Transverse colon (tissue), 4 donors: ENCODE measurements around the gene FLOT1. TPM values are rescaled to one million over a fixed set of nuclear protein-coding genes. Genes with fewer than 3 reads are reported as not detected.

ENCODE experiments used
- DNase-seq: peaks from one replicate; pipeline ENCODE4 v3.0.0-alpha.2; 2019
- H3K27ac ChIP-seq, 4 donors: fragments of 200-600 bp; sonication (generic); 2 replicates each; pipeline ENCODE4 v1.5.1; 2016 to 2018; ENCODE audit warnings: inconsistent platforms in 4 of 4
- H3K27me3 ChIP-seq: fragments of 200-600 bp; sonication (generic); 2 replicates; pipeline ENCODE4 v1.5.1; 2017; ENCODE audit warnings: inconsistent platforms
- H3K36me3 ChIP-seq, 4 donors: fragments of 200-600 bp; sonication (generic); 2 replicates each; pipeline ENCODE4 v1.5.1; 2017 to 2019; ENCODE audit warnings: inconsistent platforms in 4 of 4
- H3K4me1 ChIP-seq, 4 donors: fragments of 200-600 bp; sonication (generic); 2 replicates each; pipeline ENCODE4 v1.5.1; 2017 to 2020; ENCODE audit warnings: inconsistent platforms in 4 of 4
- H3K4me3 ChIP-seq, 4 donors: fragments of 200-600 bp; sonication (generic); 1 replicate in 1 of 4; 2 replicates in 3 of 4; pipeline versions ENCODE4 v1.5.1 to v1.6.1; 2017 to 2019; ENCODE audit warnings: inconsistent platforms in 4 of 4
- H3K9me3 ChIP-seq, 2 donors: fragments of 200-600 bp; sonication (generic); 2 replicates each; pipeline ENCODE4 v1.5.1; 2017 to 2019; ENCODE audit warnings: inconsistent platforms in 2 of 2
- EP300 ChIP-seq: sonication (generic); formaldehyde crosslinking; IDR thresholded peaks from one replicate; pipeline ENCODE4 v1.6.1; 2017; ENCODE audit warnings: antibody characterized with exemption, low read depth
- POLR2A ChIP-seq: fragments of 450-650 bp; IDR thresholded peaks from one replicate; pipeline ENCODE4 v1.6.1; 2016; ENCODE audit warnings: antibody characterized with exemption, mild to moderate bottlenecking, moderate library complexity
- POLR2AphosphoS5 ChIP-seq, 3 donors: sonication (generic); formaldehyde crosslinking; IDR thresholded peaks; one replicate each; pipeline ENCODE4 v1.6.1; 2016; ENCODE audit warnings: antibody characterized with exemption in 3 of 3
- WGBS, 2 donors: methylation state at CpG; one replicate each; pipeline ENCODE4 v1.1.5; 2018; ENCODE audit warnings: low coverage in 1 of 2; 5-methylcytosine and 5-hydroxymethylcytosine counted together
- in situ Hi-C, 4 donors: fragments of 200-750 bp; cut with MboI; loops; one replicate each; pipeline versions ENCODE4 v1.15.0 to v1.15.1; 2017; ENCODE audit warnings: low sequenced_read_pairs in 3 of 4, low pct_ligation_motif_present in 1 of 4, low pct_unique_long_range_greater_than_20kb in 1 of 4
- intact Hi-C: fragments of 100-400 bp; cut with DNase I; formaldehyde crosslinking; loops from one replicate; pipeline ENCODE4 v1.15.1; 2023; ENCODE audit warnings: low total_unique reads
- total RNA-seq, 4 donors: library from RNA; depleted of rRNA; stranded (reverse); fragments of >200 nt; gene quantifications; one replicate each; pipeline ENCODE4 v1.1.0, GENCODE V29; 2016
- TF ChIP-seq, protein P1 (sequence below), 5 experiments: fragments of 200-600 bp in 3 of 5; fragments of 450-650 bp in 2 of 5; sonication (generic) in 3 of 5; IDR thresholded peaks; 1 replicate in 2 of 5; 2 replicates in 3 of 5; pipeline ENCODE4 v1.5.1; 2016 to 2017; ENCODE audit warnings: antibody characterized with exemption in 5 of 5, inconsistent platforms in 3 of 5, mild to moderate bottlenecking in 2 of 5, moderate library complexity in 1 of 5

FLOT1 gene
- total RNA-seq, 4 donors from 2014 or later = 123 to 146 (median 139) TPM

DNA sequence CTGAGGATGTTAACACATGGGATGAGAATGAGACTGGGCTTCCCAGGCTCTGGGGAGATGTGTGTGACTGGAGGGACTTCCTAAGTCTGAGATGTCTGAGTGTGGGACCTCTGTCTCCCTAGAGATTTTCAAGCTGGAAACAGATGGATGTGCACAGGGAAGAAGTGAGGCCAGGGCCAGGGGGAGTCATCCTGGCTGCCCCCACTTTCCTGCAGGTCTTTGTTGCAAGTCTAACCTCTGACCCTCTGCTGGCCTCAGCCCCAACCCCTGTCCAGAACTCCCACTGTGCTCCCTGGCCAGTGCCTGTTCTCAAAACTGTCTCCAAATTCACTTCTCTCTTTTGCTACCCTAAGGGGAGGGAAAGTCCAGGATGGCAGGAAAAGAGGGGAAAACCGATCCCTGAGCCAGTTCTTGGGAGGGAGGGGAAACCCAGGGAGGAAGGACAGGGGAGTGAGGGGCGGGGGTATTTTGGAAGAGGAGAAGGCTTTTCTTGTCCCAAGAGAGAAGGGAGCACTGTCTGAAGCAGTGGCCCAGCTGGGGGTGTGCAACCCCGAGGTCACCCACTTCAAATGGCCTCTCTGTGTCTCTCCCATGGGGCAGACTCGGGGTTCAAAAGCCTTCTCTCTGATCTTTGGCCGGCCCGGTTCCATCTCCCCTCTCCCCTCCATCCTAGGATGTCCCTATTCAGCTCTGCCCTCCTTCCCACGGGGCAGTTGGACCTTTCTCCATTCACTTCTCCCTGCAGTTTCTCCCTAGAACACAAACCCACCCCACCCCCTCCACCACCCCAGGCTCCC, 59.1 kb downstream of the FLOT1 start:
- in situ Hi-C loops = loop anchor here in 2 of 4 donors (5.0 kb wide), 2 partner anchors 34 to 39 kb away; partner anchors contain the start of genes MDC1 (in 1 of the 2) and TUBB (in 1 of the 2)
- no peaks in the 10 kb centered on the region for H3K36me3 ChIP-seq
- 44% methylated on average over 7 of the region's 7 CpGs; no CpG with 5 or more reads in 1 of the 2 donors for WGBS, 2 donors

DNA sequence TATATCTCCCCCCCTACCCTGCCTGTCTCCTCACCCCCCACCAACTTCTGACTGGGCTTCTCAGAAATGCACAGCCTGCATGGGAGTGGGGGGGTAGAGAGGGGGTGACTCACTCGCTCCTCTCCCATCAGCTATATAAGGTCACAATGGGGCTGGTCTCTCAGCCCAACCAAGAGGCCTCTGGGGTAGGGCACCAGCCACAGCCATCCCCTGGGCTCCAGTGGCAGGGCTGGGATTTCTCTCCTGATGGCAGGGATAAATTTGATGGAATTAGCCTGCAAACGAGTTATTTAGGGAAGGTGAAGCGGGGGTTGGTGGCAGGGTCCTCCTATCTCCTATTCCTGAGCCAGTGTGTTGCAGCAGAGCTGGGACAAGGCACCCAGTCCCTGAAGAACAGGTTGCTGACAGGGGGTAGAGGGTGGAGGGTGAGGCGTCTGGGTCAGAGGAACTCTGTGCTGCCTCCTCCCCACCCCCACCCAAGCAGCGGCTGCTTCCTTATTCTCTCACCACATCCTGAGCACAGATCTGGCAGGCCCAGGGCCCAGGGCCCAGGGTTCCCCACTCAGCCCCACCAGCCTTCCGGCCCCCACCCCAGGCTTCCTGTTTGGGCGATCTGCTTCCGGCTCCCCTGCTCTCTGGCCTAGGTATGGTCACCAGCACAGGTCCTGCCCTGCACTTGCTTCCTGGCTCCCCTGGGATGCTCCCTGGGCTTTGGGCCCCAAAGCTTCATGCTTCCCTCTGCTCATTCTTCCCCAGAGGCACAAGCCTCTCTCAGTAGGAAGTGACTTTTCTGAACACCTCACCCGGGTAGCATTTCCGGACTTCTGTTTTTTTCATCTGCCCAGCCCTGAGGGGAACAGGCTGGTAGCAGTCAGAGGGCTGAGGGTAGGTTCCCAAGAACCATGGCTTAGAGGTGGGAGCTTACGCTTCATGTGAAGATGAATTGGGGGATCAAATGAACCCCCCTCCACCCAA, 60.1 kb downstream of the FLOT1 start:
- intact Hi-C loops = loop anchor here (5.0 kb wide), 1 partner anchor 130 kb away; no protein-coding TSS in a partner anchor

More for the DNA sequence above, 59.1 kb downstream of the FLOT1 start:
- Histone ChIP-seq H3K4me1 (peaks cover 0 to 86% (median 44%) of the 10 kb centered on the region in 4 donors), H3K27ac (peak overlapping the region; percentile 93 to 99 (median 96)), H3K4me3 (peak overlapping the region; percentile 63 to 81 (median 68)), H3K9me3 (no peaks in the 10 kb centered on the region), H3K27me3 (no peaks in the 10 kb centered on the region)
- no peak for TF ChIP-seq POLR2A
- no peak for TF ChIP-seq EP300
- TF ChIP-seq POLR2AphosphoS5 (IDR thresholded peaks at IDR 0.05) = no peak
- TF ChIP-seq, protein P1, sequence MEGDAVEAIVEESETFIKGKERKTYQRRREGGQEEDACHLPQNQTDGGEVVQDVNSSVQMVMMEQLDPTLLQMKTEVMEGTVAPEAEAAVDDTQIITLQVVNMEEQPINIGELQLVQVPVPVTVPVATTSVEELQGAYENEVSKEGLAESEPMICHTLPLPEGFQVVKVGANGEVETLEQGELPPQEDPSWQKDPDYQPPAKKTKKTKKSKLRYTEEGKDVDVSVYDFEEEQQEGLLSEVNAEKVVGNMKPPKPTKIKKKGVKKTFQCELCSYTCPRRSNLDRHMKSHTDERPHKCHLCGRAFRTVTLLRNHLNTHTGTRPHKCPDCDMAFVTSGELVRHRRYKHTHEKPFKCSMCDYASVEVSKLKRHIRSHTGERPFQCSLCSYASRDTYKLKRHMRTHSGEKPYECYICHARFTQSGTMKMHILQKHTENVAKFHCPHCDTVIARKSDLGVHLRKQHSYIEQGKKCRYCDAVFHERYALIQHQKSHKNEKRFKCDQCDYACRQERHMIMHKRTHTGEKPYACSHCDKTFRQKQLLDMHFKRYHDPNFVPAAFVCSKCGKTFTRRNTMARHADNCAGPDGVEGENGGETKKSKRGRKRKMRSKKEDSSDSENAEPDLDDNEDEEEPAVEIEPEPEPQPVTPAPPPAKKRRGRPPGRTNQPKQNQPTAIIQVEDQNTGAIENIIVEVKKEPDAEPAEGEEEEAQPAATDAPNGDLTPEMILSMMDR (IDR thresholded peaks at IDR 0.05) = no peak
- no peak for DNase-seq
- intact Hi-C loops = loop anchor here (5.0 kb wide), 1 partner anchor 129 kb away; no protein-coding TSS in a partner anchor

DNA sequence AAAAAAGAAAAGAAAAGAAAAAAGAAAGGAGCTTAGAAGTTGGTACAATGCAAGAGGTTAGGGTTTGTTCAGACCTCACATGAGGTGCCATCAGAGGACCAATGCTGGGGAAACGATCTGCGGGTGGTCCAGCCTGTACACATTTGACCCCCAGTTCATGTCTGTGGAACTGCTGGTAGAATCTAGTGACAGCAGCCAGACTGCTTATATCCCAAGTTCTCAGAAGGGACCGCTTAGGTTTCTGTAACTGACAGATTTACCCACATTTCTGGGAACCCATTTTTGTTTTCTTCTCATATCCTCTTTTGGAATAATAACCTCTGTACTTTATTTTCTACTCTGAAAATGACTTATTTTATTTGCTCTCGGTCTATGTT, 60.7 kb downstream of the FLOT1 start:
- no peak for DNase-seq
- H3K27ac ChIP-seq = peak overlapping the region; percentile 93 to 99 (median 96)
- in situ Hi-C loops (loop anchor here in 2 of 4 donors (5.0 kb wide), 2 partner anchors 36 to 41 kb away; partner anchors contain the start of genes MDC1 (in 1 of the 2) and TUBB (in 1 of the 2)), intact Hi-C loops (loop anchor here (5.0 kb wide), 1 partner anchor 131 kb away; no protein-coding TSS in a partner anchor)
- H3K4me3 ChIP-seq = peak overlapping the region in 3 of 4 donors; percentile 63 to 72 (median 64)
- H3K4me1 ChIP-seq = peaks cover 0 to 77% (median 33%) of the 10 kb centered on the region in 4 donors
- peaks cover 0 to 4% (median 1%) of the 10 kb centered on the region in 4 donors for H3K36me3 ChIP-seq
- H3K9me3 ChIP-seq = no peaks in the 10 kb centered on the region
- no peak for TF ChIP-seq EP300
- TF ChIP-seq, protein P1 (IDR thresholded peaks at IDR 0.05) = no peak
- TF ChIP-seq POLR2AphosphoS5 (IDR thresholded peaks at IDR 0.05) = no peak
- TF ChIP-seq POLR2A = no peak
- no peaks in the 10 kb centered on the region for H3K27me3 ChIP-seq
- WGBS, 2 donors = 38 to 41% methylated on average over 4 of the region's 4 CpGs

More for the DNA sequence above, 60.1 kb downstream of the FLOT1 start:
- Histone ChIP-seq H3K9me3 (no peaks in the 10 kb centered on the region), H3K27me3 (no peaks in the 10 kb centered on the region), H3K36me3 (no peaks in the 10 kb centered on the region), H3K27ac (peak overlapping the region; percentile 93 to 99 (median 96)), H3K4me1 (peaks cover 0 to 77% (median 35%) of the 10 kb centered on the region in 4 donors), H3K4me3 (peak overlapping the region; percentile 7 to 72 (median 64))
- in situ Hi-C loops = loop anchor here in 2 of 4 donors (5.0 kb wide), 2 partner anchors 35 to 40 kb away; partner anchors contain the start of genes MDC1 (in 1 of the 2) and TUBB (in 1 of the 2)
- WGBS, 2 donors = 29% methylated on average over 4 to 11 of the region's 11 CpGs
- peak; percentile 89 for DNase-seq
- TF ChIP-seq EP300 (peak; percentile 22), POLR2A (peak; percentile 51), POLR2AphosphoS5 (IDR thresholded peaks at IDR 0.05) (peak; percentile 72 to 88 (median 82))
- TF ChIP-seq, protein P1 (IDR thresholded peaks at IDR 0.05) = no peak
